Mesangial cell (primary cell): ENCODE results near the gene FUCA1. TPM values are rescaled to one million over a fixed set of nuclear protein-coding genes. Genes with fewer than 3 reads are reported as not detected.

Experiments used
- total RNA-seq: library from RNA; depleted of rRNA; stranded (reverse); fragments of >200 nt; gene quantifications from 2 replicates; pipeline ENCODE4 v1.2.3, GENCODE V29; 2015

Gene FUCA1
- 21.7 and 54.1 TPM in 2 replicates for total RNA-seq

GRCh38 chr1:23867895-23868556 lies at the start of gene FUCA1:
Gene FUCA1, minus strand, starts transcription at chr1:23868290. Its CDS starts 4 bp downstream, at chr1:23868286.

GRCh38 chr1:23913212-23913880 lies 45.3 kb upstream of the FUCA1 start, which contains the start of gene CNR2:
Gene CNR2, minus strand, starts transcription at chr1:23913362. Its CDS starts 37,745 bp downstream, at chr1:23875617.

DNA sequence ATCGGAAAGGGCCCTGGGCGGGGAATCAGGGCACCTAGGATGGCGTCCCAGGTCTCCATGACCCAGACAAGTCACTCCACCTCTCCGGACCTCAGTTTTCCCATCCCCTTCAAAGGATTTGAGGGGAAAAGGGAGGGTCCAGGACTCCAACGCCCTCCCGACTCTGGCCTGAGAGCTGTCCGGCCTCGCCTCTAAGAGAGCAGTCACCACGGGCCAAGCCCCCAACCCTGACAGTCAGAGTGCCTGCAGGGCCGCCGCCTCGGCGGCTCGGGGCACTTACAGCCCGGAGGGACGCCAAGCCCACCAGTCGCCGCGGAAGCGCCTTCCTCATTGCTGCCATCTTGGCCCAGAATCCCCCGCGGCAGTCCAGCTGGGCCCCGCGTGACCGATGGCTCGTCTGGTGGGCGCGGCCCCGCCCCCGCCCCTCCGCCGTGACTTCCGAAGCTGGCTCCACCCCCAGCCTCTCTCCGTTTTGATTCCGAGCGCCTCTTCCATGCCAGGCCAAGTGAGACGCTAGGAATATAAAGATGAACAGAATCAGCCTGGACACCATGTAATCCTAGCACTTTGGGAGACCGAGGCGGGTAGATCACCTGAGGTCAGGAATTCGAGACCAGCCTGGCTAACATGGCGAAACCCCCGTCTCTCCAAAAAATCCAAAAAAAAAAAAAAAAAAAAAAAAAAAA lies 42.9 kb downstream of the FUCA1 start, which contains the start of gene HMGCL:
Gene HMGCL (minus strand): TSS at position 354 of the 686 bp plus-strand sequence. CDS start 14 bp downstream, at position 340.

DNA sequence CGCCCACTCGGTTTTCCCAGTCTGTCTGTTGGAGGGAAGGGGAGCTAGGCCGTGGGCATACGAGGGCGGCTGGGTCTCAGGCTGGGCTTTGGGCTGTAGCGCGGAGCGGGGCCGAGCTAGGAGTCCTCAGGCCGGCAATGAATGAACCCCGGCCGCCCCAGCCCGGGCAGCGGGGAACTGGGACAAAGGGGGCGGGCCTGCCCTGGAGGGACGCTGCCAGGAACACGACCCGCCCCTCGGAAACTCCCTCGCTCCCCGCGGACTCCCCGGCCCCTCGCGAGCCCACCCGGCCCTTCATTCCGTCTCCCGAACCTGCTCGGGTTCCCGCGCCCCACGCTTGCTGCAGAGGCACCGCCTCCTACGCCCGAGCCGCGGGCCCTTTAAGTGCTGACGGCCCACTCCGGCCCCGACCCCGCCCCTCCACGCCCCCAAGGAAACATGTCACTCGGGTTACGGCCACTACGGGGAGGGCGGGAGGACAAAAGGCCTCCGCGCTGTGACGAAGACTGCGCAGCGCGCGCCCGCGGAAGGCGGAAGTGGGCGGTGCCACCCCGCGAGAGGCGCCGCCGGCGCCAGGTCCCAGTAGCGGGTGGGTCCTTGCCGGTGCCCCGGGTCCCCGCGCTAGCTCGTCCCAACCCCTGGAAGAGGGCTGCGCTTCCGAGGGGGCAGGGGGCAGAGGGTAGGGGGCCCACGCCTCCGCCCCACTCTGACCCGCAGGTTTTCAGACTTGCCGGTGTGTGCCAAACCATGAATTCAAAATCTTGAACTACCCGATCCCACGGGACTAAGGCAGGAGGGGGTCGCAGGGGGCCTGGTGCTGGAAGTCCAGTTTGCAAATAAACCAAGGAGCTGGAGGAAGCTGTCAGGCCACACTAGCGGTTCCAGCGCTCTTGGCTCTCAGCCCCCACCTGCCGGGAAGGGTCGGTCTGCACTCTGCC lies 67.4 kb downstream of the FUCA1 start, which contains the start of gene GALE:
Gene GALE (minus strand): TSS at position 355 of the 938 bp plus-strand sequence. CDS start 1,747 bp downstream, outside the sequence.

Other genes with a start within 250 kb of the FUCA1 start
- 532 and 556 TPM in 2 replicates for gene RPL11, start 176.5 kb downstream of the FUCA1 start, total RNA-seq
- 14.2 and 22.8 TPM in 2 replicates for gene ELOA, start 124.8 kb downstream of the FUCA1 start, total RNA-seq
- 24.8 and 38.8 TPM in 2 replicates for gene PITHD1, start 89.9 kb downstream of the FUCA1 start, total RNA-seq
- gene LYPLA2, start 77.1 kb downstream of the FUCA1 start, total RNA-seq = 124 and 149 TPM in 2 replicates
- gene GALE, start 67.5 kb downstream of the FUCA1 start, total RNA-seq = 88.9 and 107 TPM in 2 replicates
- 24.8 and 61.7 TPM in 2 replicates for gene HMGCL, start 42.9 kb downstream of the FUCA1 start, total RNA-seq
- not detected in 2 replicates for gene CNR2, start 45.1 kb upstream of the FUCA1 start, total RNA-seq
- gene PNRC2, start 91.5 kb upstream of the FUCA1 start, total RNA-seq = 45.8 and 61.6 TPM in 2 replicates
- gene SRSF10, start 112.0 kb upstream of the FUCA1 start, total RNA-seq = 35.9 and 64.0 TPM in 2 replicates
- 3.6 and 7.0 TPM in 2 replicates for gene MYOM3, start 243.8 kb upstream of the FUCA1 start, total RNA-seq